Immature natural killer cell (primary cell): ENCODE data around the gene DHFR. TPM values are rescaled to one million over a fixed set of nuclear protein-coding genes. Genes with fewer than 3 reads are reported as not detected.

Experiments used
- DNase-seq, 3 donors: peaks; one replicate each; pipeline ENCODE4 v3.0.0; 2022; ENCODE audit warnings: mixed read lengths in 1 of 3
- H3K27ac Mint-ChIP-seq, 6 donors: one replicate each; pipeline ENCODE4 v1.8.0; 2020; ENCODE audit warnings: mixed read lengths in 6 of 6, mild to moderate bottlenecking in 5 of 6, inconsistent platforms in 4 of 6, moderate library complexity in 3 of 6
- H3K27me3 Mint-ChIP-seq, 3 donors: one replicate each; pipeline ENCODE4 v1.8.0; 2020 to 2021; ENCODE audit warnings: low read depth in 3 of 3, mild to moderate bottlenecking in 3 of 3, mixed read lengths in 3 of 3, moderate library complexity in 3 of 3, inconsistent platforms in 1 of 3
- H3K36me3 Mint-ChIP-seq, 3 donors: one replicate each; pipeline ENCODE4 v1.8.0; 2020; ENCODE audit warnings: mixed read lengths in 3 of 3, inconsistent platforms in 2 of 3, mild to moderate bottlenecking in 2 of 3
- H3K4me1 Mint-ChIP-seq, 2 donors: one replicate each; pipeline ENCODE4 v1.8.0; 2020; ENCODE audit warnings: inconsistent platforms in 2 of 2, mild to moderate bottlenecking in 2 of 2, mixed read lengths in 2 of 2, moderate library complexity in 1 of 2
- H3K4me3 Mint-ChIP-seq, 5 donors: one replicate each; pipeline ENCODE4 v1.8.0; 2020; ENCODE audit warnings: mild to moderate bottlenecking in 5 of 5, mixed read lengths in 5 of 5, inconsistent platforms in 3 of 5, moderate library complexity in 3 of 5
- H3K9me3 Mint-ChIP-seq, 6 donors: one replicate each; pipeline ENCODE4 v1.8.0; 2020; ENCODE audit warnings: mild to moderate bottlenecking in 6 of 6, mixed read lengths in 6 of 6, inconsistent platforms in 4 of 6, moderate library complexity in 3 of 6
- polyA plus RNA-seq, 3 donors: library from polyadenylated mRNA; unstranded; fragments of 300-500 nt; fragmentation: Illumina TruSeq; gene quantifications; one replicate each; pipeline ENCODE4 v1.2.3, GENCODE V29; 2021

The DHFR gene
- 1 to 10 TPM; 3.2 to 5.9 (median 3.3) TPM for polyA plus RNA-seq

- DNase-seq: peak; percentile 84 to 89 (median 88)
- peak within 1 kb of the TSS; percentile 90 to 99 (median 96) for H3K27ac Mint-ChIP-seq
- peaks cover 0 to 12% (median 8%) of the 10 kb centered on the region in 3 donors for H3K27me3 Mint-ChIP-seq
- H3K9me3 Mint-ChIP-seq: no peaks in the 10 kb centered on the region
- peak within 1 kb of the TSS; percentile 86 to 97 (median 95) for H3K4me3 Mint-ChIP-seq
- H3K36me3 Mint-ChIP-seq: peaks cover 9 to 30% (median 28%) of the 10 kb centered on the region in 3 donors
- peaks cover 26 to 32% of the 10 kb centered on the region in 2 donors for H3K4me1 Mint-ChIP-seq
Measured at GRCh38 chr5:80654391-80655230, at the start of gene DHFR, which contains the start of gene MSH3. TSS of gene DHFR (minus strand) at chr5:80654983. CDS start at chr5:80654489, 494 bp downstream. TSS of gene MSH3 (plus strand) at chr5:80654652. CDS start at chr5:80654728, 76 bp downstream.

GRCh38 chr5:80704221-80704620 is 49.4 kb upstream of the DHFR start:
- H3K4me3 Mint-ChIP-seq: peak overlapping the region in 3 of 5 donors; percentile 3 to 52 (median 15)
- H3K4me1 Mint-ChIP-seq: peaks cover 20 to 35% of the 10 kb centered on the region in 2 donors
- no peaks in the 10 kb centered on the region for H3K27me3 Mint-ChIP-seq
- peak overlapping the region in 1 of 6 donors; percentile 21 for H3K27ac Mint-ChIP-seq
- no peaks in the 10 kb centered on the region for H3K9me3 Mint-ChIP-seq
- peaks cover 4 to 22% (median 6%) of the 10 kb centered on the region in 3 donors for H3K36me3 Mint-ChIP-seq
- DNase-seq: no peak

- peak in 1 of 3 donors; percentile 18 for DNase-seq
- H3K4me3 Mint-ChIP-seq: peak overlapping the region in 4 of 5 donors; percentile 14 to 52 (median 15)
- H3K4me1 Mint-ChIP-seq: peaks cover 20 to 35% of the 10 kb centered on the region in 2 donors
- peak overlapping the region in 3 of 6 donors; percentile 2 to 76 (median 48) for H3K27ac Mint-ChIP-seq
- H3K36me3 Mint-ChIP-seq: peaks cover 4 to 22% (median 6%) of the 10 kb centered on the region in 3 donors
- H3K27me3 Mint-ChIP-seq: no peaks in the 10 kb centered on the region
- no peaks in the 10 kb centered on the region for H3K9me3 Mint-ChIP-seq
Measured at GRCh38 chr5:80703747-80704146, 49.0 kb upstream of the DHFR start.

- no peaks in the 10 kb centered on the region for H3K9me3 Mint-ChIP-seq
- DNase-seq: no peak
- H3K27ac Mint-ChIP-seq: peak overlapping the region in 3 of 6 donors; percentile 2 to 76 (median 48)
- H3K36me3 Mint-ChIP-seq: peaks cover 6 to 25% (median 9%) of the 10 kb centered on the region in 3 donors
- H3K4me3 Mint-ChIP-seq: peak overlapping the region in 2 of 5 donors; percentile 15 to 52
- H3K27me3 Mint-ChIP-seq: no peaks in the 10 kb centered on the region
- peaks cover 20 to 35% of the 10 kb centered on the region in 2 donors for H3K4me1 Mint-ChIP-seq
Measured at GRCh38 chr5:80703291-80703690, 48.5 kb upstream of the DHFR start.

GRCh38 chr5:80701597-80701996 is 46.8 kb upstream of the DHFR start:
- H3K4me1 Mint-ChIP-seq: peaks cover 20 to 35% of the 10 kb centered on the region in 2 donors
- peaks cover 8 to 28% (median 13%) of the 10 kb centered on the region in 3 donors for H3K36me3 Mint-ChIP-seq
- no peak for DNase-seq
- H3K27ac Mint-ChIP-seq: peak overlapping the region in 2 of 6 donors; percentile 8 to 57
- H3K4me3 Mint-ChIP-seq: no peak overlapping the region
- no peaks in the 10 kb centered on the region for H3K9me3 Mint-ChIP-seq
- no peaks in the 10 kb centered on the region for H3K27me3 Mint-ChIP-seq

GRCh38 chr5:80698369-80698768 is 43.6 kb upstream of the DHFR start:
- H3K9me3 Mint-ChIP-seq: no peaks in the 10 kb centered on the region
- no peak overlapping the region for H3K27ac Mint-ChIP-seq
- H3K27me3 Mint-ChIP-seq: no peaks in the 10 kb centered on the region
- peaks cover 12 to 22% (median 13%) of the 10 kb centered on the region in 3 donors for H3K36me3 Mint-ChIP-seq
- H3K4me3 Mint-ChIP-seq: no peak overlapping the region
- DNase-seq: no peak
- H3K4me1 Mint-ChIP-seq: peaks cover 5 to 16% of the 10 kb centered on the region in 2 donors

GRCh38 chr5:80697100-80697499 is 42.3 kb upstream of the DHFR start:
- Mint-ChIP-seq H3K4me3 (no peak overlapping the region), H3K27ac (no peak overlapping the region), H3K9me3 (no peaks in the 10 kb centered on the region), H3K27me3 (no peaks in the 10 kb centered on the region), H3K4me1 (peaks cover 2 to 9% of the 10 kb centered on the region in 2 donors), H3K36me3 (peaks cover 12 to 21% (median 13%) of the 10 kb centered on the region in 3 donors)
- DNase-seq: no peak

GRCh38 chr5:80696450-80696849 is 41.7 kb upstream of the DHFR start:
- DNase-seq: no peak
- peaks cover 11 to 21% (median 12%) of the 10 kb centered on the region in 3 donors for H3K36me3 Mint-ChIP-seq
- H3K27ac Mint-ChIP-seq: no peak overlapping the region
- no peak overlapping the region for H3K4me3 Mint-ChIP-seq
- H3K27me3 Mint-ChIP-seq: no peaks in the 10 kb centered on the region
- H3K9me3 Mint-ChIP-seq: no peaks in the 10 kb centered on the region
- peaks cover 2% of the 10 kb centered on the region in 2 donors for H3K4me1 Mint-ChIP-seq

- H3K9me3 Mint-ChIP-seq: no peaks in the 10 kb centered on the region
- H3K27ac Mint-ChIP-seq: peak overlapping the region in 1 of 6 donors; percentile 15
- DNase-seq: no peak
- H3K4me3 Mint-ChIP-seq: no peak overlapping the region
- no peaks in the 10 kb centered on the region for H3K27me3 Mint-ChIP-seq
- peaks cover 0 to 2% of the 10 kb centered on the region in 2 donors for H3K4me1 Mint-ChIP-seq
- H3K36me3 Mint-ChIP-seq: peaks cover 9 to 21% (median 9%) of the 10 kb centered on the region in 3 donors
Measured at GRCh38 chr5:80695666-80696065, 40.9 kb upstream of the DHFR start.

GRCh38 chr5:80689627-80690026 is 34.8 kb upstream of the DHFR start:
- Mint-ChIP-seq H3K36me3 (no peaks in the 10 kb centered on the region), H3K4me3 (no peak overlapping the region), H3K27ac (no peak overlapping the region), H3K4me1 (peaks cover 22 to 33% of the 10 kb centered on the region in 2 donors), H3K9me3 (no peaks in the 10 kb centered on the region), H3K27me3 (peaks cover 0 to 1% (median 0%) of the 10 kb centered on the region in 3 donors)
- no peak for DNase-seq

- peaks cover 22 to 33% of the 10 kb centered on the region in 2 donors for H3K4me1 Mint-ChIP-seq
- peaks cover 0 to 1% (median 0%) of the 10 kb centered on the region in 3 donors for H3K27me3 Mint-ChIP-seq
- H3K4me3 Mint-ChIP-seq: peak overlapping the region; percentile 9 to 60 (median 28)
- peaks cover 0 to 2% (median 0%) of the 10 kb centered on the region in 3 donors for H3K36me3 Mint-ChIP-seq
- DNase-seq: no peak
- peak overlapping the region in 4 of 6 donors; percentile 36 to 82 (median 68) for H3K27ac Mint-ChIP-seq
- no peaks in the 10 kb centered on the region for H3K9me3 Mint-ChIP-seq
Measured at GRCh38 chr5:80688648-80689420, 34.1 kb upstream of the DHFR start.

- H3K36me3 Mint-ChIP-seq: peaks cover 3 to 10% (median 7%) of the 10 kb centered on the region in 3 donors
- H3K27ac Mint-ChIP-seq: no peak overlapping the region
- no peaks in the 10 kb centered on the region for H3K9me3 Mint-ChIP-seq
- peaks cover 0 to 1% (median 0%) of the 10 kb centered on the region in 3 donors for H3K27me3 Mint-ChIP-seq
- peaks cover 22 to 33% of the 10 kb centered on the region in 2 donors for H3K4me1 Mint-ChIP-seq
- DNase-seq: peak; percentile 30 to 44 (median 30)
- no peak overlapping the region for H3K4me3 Mint-ChIP-seq
Measured at GRCh38 chr5:80686757-80687156, 32.0 kb upstream of the DHFR start.

- Mint-ChIP-seq H3K9me3 (no peaks in the 10 kb centered on the region), H3K27me3 (peaks cover 0 to 2% (median 2%) of the 10 kb centered on the region in 3 donors), H3K4me3 (no peak overlapping the region), H3K4me1 (no peaks in the 10 kb centered on the region), H3K36me3 (peaks cover 24 to 53% (median 34%) of the 10 kb centered on the region in 3 donors), H3K27ac (no peak overlapping the region)
- DNase-seq: no peak
Measured at GRCh38 chr5:80676706-80677105, 21.9 kb upstream of the DHFR start.
